ENCODE measurements around the gene SULT2B1.
A peak's percentile ranks its signal among the peaks of the same experiment; 100 is the strongest.

DNA sequence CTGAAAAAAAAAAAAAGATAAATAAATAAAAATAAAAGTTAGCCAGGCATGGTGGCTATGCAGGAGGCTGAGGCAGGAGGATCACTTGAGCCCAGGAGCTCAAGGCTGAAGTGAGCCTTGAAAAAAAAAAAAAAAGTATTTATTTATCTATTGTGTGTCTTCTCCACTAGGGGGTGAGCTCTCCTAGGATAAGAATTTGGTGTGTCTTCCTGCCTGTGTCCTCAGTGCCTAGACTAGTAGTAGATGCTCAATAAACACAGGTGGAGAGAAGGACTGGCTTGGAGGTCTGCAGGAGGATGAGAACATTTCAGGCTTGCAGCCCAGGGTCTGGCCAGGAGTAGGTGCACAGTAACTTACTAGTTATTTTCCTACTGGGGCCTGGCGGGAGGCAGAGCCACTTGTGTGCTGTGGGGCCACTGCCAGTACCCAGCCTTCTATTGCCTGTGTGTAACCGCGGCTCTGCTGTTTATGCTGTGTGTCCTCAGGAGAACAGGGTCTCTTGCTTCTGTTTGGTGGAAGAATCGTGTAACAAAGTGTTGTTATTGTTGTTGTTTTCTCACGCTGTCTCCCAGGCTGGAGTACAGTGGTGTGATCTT lies 45.7 kb upstream of the SULT2B1 start:
- TF ChIP-seq, protein P1, sequence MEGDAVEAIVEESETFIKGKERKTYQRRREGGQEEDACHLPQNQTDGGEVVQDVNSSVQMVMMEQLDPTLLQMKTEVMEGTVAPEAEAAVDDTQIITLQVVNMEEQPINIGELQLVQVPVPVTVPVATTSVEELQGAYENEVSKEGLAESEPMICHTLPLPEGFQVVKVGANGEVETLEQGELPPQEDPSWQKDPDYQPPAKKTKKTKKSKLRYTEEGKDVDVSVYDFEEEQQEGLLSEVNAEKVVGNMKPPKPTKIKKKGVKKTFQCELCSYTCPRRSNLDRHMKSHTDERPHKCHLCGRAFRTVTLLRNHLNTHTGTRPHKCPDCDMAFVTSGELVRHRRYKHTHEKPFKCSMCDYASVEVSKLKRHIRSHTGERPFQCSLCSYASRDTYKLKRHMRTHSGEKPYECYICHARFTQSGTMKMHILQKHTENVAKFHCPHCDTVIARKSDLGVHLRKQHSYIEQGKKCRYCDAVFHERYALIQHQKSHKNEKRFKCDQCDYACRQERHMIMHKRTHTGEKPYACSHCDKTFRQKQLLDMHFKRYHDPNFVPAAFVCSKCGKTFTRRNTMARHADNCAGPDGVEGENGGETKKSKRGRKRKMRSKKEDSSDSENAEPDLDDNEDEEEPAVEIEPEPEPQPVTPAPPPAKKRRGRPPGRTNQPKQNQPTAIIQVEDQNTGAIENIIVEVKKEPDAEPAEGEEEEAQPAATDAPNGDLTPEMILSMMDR (IDR thresholded peaks at IDR 0.05; ENCODE audit: low read length) = peak; percentile 47
- TF ChIP-seq EZH2 (optimal IDR thresholded peaks at IDR 0.05; ENCODE audit: low read depth, low read length) = no peak
